ENCODE measurements around the gene PRSS27. TPM values are rescaled to one million over a fixed set of nuclear protein-coding genes. Genes with fewer than 3 reads are reported as not detected.
A peak's percentile ranks its signal among the peaks of the same experiment; 100 is the strongest.

The PRSS27 gene
- total RNA-seq, 6 experiments from 2014 or later = 0.17 to 0.43 (median 0.31) TPM

DNA sequence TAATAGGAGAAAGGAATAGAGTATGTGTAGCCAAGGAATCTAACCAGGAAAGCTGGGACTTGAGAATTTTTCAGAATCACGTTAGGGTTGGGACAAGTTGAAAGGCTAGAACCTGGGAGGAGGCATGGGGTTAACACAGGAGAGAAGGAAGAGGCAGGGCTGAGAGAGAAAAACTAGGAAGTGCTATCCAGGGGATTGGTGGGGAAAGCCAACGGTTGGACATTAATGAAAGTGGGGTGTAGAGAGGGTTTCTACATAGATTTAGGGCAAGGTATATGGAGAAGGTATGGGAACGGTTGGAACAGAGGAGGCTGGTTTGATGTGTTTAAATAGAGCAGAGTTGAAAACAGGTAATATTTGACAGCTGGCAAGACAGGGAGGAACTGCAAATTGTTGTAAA is 35.1 kb upstream of the PRSS27 start:
- no peak for DNase-seq
- Mint-ChIP-seq H3K36me3 (ENCODE audit: low read depth) (peaks cover 82% of the 10 kb centered on the region), H3K27me3 (ENCODE audit: insufficient read depth) (peaks cover 5% of the 10 kb centered on the region), H3K27ac (peak overlapping the region; percentile 99; the same call in 1 of the 2 replicates), H3K9me3 (no peaks in the 10 kb centered on the region; the same call in 1 of the 2 replicates), H3K4me3 (peak overlapping the region; percentile 92), H3K4me1 (ENCODE audit: low read depth) (peaks cover 66% of the 10 kb centered on the region)
- TF ChIP-seq, protein P1, sequence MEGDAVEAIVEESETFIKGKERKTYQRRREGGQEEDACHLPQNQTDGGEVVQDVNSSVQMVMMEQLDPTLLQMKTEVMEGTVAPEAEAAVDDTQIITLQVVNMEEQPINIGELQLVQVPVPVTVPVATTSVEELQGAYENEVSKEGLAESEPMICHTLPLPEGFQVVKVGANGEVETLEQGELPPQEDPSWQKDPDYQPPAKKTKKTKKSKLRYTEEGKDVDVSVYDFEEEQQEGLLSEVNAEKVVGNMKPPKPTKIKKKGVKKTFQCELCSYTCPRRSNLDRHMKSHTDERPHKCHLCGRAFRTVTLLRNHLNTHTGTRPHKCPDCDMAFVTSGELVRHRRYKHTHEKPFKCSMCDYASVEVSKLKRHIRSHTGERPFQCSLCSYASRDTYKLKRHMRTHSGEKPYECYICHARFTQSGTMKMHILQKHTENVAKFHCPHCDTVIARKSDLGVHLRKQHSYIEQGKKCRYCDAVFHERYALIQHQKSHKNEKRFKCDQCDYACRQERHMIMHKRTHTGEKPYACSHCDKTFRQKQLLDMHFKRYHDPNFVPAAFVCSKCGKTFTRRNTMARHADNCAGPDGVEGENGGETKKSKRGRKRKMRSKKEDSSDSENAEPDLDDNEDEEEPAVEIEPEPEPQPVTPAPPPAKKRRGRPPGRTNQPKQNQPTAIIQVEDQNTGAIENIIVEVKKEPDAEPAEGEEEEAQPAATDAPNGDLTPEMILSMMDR (IDR thresholded peaks at IDR 0.05) = no peak

DNA sequence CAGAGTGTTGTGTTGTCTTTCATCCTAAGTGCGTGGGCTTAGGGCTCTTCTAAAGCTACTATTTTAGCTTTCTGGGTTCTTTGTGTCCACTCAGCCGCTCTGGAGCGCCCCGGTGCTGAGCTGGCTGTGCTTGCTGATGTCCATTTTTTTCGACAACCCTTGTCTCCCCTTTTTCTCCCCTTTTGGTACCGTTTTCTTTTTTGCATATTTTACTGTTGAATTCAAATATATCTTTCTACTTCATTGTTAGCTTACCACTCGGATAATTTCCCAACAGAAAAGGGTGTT is 33.7 kb upstream of the PRSS27 start:
- H3K4me3 Mint-ChIP-seq = peak overlapping the region; percentile 92
- no peaks in the 10 kb centered on the region; the same call in 1 of the 2 replicates for H3K9me3 Mint-ChIP-seq
- H3K27me3 Mint-ChIP-seq (ENCODE audit: insufficient read depth) = peaks cover 5% of the 10 kb centered on the region
- peak overlapping the region; percentile 99 for H3K27ac Mint-ChIP-seq
- peaks cover 57% of the 10 kb centered on the region for H3K4me1 Mint-ChIP-seq (ENCODE audit: low read depth)
- no peak for DNase-seq
- TF ChIP-seq, protein P1 (IDR thresholded peaks at IDR 0.05) = no peak
- peaks cover 71% of the 10 kb centered on the region for H3K36me3 Mint-ChIP-seq (ENCODE audit: low read depth)

DNA sequence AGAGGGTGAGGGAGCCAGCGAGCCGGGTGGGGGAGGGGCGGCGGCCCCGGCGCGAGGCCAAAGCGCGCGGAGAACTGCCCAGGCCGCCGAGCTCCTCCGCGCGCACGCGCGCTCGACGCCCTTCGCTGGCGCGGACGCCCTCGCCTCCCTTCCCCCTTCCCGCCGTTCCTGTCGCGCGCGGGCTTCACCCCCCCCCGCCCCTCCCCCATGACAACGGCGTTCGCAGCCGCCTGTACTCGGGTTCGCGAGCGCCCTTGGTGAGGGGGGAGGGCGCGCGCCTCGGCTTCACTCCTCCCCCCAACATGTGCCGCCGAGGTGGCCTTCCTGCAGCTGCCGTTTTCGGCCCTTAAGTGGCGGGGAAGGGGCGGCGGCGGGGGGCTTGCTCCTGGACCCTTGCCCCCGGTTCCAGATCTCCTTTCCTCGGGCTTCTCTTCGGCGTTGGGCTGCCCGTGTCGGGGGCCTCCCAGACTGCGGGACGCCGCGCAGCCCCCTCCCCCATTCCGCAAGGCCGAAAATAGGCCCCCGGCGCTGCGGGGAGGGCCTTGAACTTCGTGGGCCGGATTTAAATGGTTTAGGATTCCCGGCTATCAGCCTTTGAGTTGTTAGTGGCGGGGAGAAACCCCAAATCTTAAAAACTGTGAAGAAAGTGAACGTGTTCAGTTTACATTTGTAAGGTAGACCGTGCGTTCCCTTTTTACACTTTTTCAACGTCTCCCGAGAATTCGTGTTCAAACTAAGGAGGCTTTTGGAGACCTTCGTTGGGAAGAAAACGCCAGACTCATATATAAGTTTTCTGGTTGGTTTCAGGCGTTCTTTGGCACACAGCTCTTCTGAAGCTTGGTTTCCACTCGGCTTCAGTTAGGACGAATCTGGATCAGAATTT is 33.1 kb upstream of the PRSS27 start:
- peak; percentile 61 for DNase-seq
- Mint-ChIP-seq H3K27me3 (ENCODE audit: insufficient read depth) (peaks cover 5% of the 10 kb centered on the region), H3K4me1 (ENCODE audit: low read depth) (peaks cover 52% of the 10 kb centered on the region), H3K4me3 (peak overlapping the region; percentile 92), H3K27ac (peak overlapping the region; percentile 99), H3K9me3 (no peaks in the 10 kb centered on the region; the same call in 1 of the 2 replicates), H3K36me3 (ENCODE audit: low read depth) (peaks cover 65% of the 10 kb centered on the region)
- TF ChIP-seq, protein P1 (IDR thresholded peaks at IDR 0.05) = no peak

DNA sequence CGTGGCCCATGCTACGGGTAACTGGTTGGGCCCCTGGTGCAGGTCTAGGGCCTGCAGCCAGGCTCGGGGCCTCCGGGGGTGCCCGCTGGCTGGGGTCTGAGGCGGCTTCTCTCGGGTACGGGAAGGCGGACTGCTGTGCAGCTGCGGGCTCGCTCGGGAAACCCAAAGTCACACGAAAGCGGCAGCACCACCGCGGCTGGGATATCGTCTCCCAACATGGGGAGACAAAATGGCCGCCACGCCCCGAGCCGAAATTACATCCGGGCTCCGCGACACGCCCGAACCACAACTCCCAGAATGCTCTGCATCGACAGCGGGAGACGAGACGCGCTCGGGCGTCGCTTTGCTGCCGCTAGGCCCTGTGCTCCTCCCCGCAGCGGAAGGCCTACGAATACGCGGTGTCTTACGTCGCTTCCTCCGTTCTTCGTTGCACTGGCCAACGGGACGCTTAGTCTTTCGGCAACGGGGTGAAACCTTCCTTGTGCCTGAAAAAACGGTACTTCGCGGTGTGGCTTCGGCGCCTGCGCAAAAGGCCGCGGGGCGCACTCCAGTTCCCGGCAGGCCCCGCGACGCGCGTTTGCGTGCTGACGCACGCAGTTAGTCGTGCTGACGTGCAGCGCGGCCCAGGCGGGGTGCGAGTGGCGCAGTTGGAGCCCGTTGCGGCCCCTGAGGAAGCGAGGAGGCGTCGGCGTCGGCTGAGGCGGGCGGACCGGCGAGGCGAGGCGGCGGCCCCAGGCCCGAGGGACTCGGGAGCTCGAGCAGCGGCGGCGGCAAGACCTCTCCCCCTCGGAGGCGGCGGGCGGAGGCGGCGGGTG is 32.2 kb upstream of the PRSS27 start, which contains the start of gene SRRM2:
SRRM2 (plus strand) TSS at position 604 of the 815 bp plus-strand sequence. CDS start 3,727 bp downstream, outside the sequence.
- peaks cover 5% of the 10 kb centered on the region for H3K27me3 Mint-ChIP-seq (ENCODE audit: insufficient read depth)
- peak within 1 kb of the TSS; percentile 92 for H3K4me3 Mint-ChIP-seq
- DNase-seq = peak; percentile 92
- H3K36me3 Mint-ChIP-seq (ENCODE audit: low read depth) = peaks cover 57% of the 10 kb centered on the region
- no peaks in the 10 kb centered on the region; the same call in 1 of the 2 replicates for H3K9me3 Mint-ChIP-seq
- TF ChIP-seq, protein P1 (IDR thresholded peaks at IDR 0.05) = no peak
- peak within 1 kb of the TSS; percentile 99 for H3K27ac Mint-ChIP-seq
- peaks cover 47% of the 10 kb centered on the region for H3K4me1 Mint-ChIP-seq (ENCODE audit: low read depth)

DNA sequence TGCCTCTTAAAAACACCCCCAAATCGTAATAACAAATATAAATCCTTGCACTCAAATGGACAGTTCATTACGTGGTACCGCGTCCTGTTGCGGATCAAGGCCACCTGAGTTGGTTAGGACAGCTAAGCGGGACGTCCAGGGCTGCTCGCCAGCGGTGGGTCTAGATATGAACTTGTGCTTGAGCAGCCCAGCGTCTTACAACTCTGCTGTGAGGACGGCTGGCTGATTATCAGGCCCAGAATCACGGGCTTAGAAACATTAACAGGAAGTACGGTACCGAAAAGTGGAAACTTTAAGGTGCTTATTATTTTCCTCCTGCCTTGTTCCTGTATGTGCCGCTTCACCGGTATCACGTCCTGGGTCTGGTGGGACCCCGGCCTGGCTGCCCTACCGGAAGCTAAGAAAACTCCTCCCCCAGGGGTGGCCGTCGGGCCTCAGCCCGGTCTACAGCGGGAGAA is 31.6 kb upstream of the PRSS27 start:
- TF ChIP-seq, protein P1 (IDR thresholded peaks at IDR 0.05) = no peak
- no peaks in the 10 kb centered on the region; the same call in 1 of the 2 replicates for H3K9me3 Mint-ChIP-seq
- H3K27me3 Mint-ChIP-seq (ENCODE audit: insufficient read depth) = peaks cover 3% of the 10 kb centered on the region
- H3K4me1 Mint-ChIP-seq (ENCODE audit: low read depth) = peaks cover 41% of the 10 kb centered on the region
- H3K4me3 Mint-ChIP-seq = peak overlapping the region; percentile 92
- H3K27ac Mint-ChIP-seq = peak overlapping the region; percentile 99
- DNase-seq = no peak
- peaks cover 50% of the 10 kb centered on the region for H3K36me3 Mint-ChIP-seq (ENCODE audit: low read depth)
